Cerebellar nuclear complex (tissue), 1 donor: ENCODE measurements around the gene SHANK3.

Experiments
- DNase-seq, 2 experiments: peaks; one replicate each; lab custom pipeline; 2025; lab: John Stamatoyannopoulos, UW

The SHANK3 gene

DNA sequence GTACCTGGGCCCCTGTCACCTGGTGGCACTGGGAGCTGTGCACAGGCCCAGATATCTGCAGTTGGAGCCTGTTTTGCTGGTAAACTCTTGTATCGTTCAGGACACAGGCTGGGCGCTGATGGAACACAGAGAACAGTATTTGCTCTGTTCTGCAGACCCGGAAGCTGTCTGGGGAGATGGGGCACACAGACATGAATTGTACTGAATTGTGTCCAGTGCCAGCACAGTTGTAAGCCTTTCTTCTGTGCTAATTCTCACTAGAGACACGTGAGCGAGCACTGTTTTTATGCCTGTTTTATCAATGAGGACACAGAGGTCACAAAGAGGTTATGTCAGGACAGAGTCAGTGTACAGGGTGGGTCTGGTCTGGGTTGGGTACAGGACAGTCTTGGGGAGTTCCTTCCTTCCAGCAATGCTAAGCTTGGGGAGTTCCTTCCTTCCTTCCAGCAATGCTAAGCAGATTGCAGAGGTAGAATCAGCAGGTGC is 41.0 kb downstream of the SHANK3 start:
- no peak for DNase-seq

DNA sequence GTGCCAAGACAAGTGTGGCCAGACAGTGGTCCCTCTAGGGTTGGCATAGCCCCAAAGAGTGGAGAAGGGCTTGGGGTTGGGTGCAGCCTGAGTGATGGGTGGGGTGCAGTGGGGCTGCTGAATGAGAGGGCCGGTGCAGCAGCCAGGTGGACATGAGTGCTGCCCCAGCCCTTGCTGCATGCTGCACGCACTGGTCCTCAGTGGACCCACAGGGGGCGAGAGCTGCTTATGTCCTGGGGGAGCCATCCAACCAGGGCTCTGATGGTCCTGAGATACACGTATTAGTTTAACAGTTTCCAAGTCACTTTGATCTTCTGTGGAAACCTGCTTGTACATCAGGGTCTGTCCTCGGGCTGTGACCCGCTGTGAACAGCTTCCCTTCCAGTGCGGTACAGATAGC is 41.5 kb downstream of the SHANK3 start:
- no peak for DNase-seq

DNA sequence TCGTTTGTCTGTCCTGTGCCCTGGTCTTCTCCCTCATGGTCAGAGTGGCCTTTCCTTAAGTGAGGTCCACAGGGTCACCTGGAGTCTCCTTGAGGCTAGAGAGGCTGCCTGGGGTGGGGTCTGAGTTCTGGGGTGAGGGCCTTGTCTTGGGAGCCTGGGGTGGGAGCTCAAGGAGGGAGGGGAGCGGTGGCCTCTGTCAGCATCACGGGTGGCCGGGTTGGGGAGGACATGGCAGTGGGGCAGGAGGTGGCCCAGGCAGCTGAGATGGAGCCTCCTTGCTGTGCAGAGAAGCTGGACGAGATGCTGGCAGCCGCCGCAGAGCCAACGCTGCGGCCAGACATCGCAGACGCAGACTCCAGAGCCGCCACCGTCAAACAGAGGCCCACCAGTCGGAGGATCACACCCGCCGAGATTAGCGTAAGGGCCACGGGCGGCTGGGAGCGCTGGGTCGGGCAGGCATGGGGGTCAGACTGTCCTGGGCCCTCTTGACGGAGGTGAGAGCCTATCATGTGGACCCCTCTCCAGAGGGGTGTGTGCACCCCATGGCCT is 42.1 kb downstream of the SHANK3 start:
- no peak for DNase-seq

DNA sequence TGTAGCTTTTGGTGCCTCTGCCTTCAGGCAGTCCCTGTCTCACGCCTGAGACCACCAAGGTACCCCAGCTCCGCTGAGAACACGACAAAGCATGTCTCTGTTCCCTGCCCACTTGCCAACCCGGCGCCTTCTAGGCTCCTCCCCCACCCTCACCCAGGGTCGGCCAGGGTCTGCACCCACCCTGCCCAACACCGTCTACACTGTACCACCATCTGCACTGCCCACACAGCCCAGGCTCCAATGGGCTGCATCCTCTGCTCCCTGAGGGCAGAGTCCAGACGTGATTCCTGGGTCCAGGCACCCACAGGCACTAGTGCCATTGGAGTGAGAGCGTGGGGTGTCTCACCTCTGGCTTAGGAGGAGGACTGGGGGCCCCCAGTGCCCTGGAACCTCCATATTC is 42.6 kb downstream of the SHANK3 start:
- DNase-seq: no peak

DNA sequence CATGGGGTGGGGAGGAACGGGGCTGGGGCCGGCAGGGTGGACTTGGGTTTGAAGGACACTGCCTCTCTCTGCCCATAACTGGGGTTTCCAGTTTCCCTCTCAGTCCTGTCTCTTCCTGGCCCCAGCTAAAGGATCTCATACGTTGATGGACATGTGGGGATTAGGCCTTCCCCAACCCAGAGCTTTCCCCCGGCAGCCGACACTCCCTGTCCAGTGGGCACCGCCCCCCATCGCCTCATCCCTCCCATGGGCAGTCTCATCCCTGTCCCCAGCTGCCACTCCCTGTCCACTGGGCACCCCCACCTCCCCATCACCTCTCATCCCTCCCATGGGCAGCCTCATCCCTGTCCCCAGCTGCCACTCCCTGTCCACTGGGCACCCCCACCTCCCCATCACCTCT is 43.2 kb downstream of the SHANK3 start:
- no peak for DNase-seq

DNA sequence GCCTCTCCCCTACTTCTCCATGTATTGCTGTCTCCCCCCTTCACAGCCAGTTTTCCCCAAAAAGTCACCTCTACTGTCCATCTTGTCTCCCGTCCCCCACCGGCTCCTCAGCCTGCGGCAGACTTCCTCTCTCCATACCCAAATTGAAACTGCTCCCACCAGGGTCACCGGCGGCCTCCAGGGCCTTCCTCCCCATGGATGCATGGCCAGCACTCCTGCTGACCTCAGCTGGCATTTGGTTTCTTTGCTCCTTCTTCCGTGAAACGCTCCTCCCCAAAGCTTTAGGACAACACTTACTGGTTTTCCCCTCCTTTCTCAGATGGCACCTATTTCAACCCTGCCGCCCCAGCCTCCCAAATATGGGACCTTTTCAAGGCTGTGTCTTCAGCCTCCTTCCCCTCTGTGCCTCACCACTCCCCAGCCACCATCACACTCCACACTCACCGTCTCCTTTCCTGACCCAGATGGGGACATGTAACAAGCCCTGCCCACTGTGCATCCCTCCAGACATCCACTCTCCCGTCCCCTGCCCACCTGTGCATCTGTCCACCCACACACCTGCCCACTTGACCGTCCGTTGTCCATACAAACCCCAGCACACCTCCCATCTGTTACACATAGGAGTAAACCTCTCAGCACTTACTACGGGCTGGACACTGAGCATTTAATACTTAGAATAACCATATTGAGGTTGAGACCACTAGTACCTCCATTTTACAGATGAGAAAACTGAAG is 43.8 kb downstream of the SHANK3 start:
- DNase-seq: no peak

DNA sequence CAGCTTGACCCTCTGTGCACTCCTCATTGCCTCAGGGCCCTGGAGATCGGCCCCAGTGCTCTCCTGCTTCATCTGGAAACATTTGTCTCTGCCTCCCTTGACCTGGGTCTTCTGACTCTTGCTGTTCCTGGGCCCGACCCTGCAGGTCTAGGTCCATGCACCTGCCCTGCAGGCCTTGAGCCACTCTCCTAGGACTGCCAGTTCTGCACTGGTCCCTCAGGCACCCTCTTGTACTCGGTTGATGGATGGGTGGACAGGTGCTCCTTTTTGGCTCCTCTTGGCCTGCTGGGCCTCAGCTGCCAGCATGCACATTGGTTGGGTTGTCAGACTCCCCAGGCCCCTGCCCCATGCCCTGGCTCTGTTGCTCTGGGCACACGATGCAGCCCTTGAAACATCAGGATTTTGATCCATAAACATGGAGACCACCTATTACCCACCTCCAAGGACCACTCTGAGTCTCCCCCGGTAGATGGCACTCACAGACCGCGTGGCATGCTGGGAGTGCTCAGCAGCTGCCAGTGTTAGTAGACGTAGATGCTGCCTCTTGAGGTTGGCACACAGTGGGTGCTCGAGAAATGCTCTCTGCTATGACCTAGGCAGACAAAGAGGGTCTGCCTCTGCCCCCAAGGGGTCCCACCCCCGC is 45.2 kb downstream of the SHANK3 start:
- DNase-seq: peak in 1 of 2 experiments; percentile 32

DNA sequence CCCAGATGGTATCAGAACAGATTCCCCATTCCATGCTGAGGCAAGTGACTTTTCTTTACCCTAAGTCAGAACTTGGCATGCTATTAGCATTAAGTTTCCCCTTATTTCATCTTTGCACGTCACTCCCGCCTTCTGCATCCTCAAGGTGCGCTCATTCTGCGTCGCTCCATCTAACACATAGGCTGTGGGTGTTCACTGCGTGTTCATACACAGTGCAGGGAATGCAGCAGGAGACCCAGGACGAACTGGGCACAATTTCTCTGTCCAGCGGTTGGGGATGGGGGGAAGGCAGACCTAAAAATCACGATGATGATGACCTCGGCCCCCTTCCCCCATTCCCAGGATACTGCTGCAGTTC is 45.7 kb downstream of the SHANK3 start:
- DNase-seq: no peak

DNA sequence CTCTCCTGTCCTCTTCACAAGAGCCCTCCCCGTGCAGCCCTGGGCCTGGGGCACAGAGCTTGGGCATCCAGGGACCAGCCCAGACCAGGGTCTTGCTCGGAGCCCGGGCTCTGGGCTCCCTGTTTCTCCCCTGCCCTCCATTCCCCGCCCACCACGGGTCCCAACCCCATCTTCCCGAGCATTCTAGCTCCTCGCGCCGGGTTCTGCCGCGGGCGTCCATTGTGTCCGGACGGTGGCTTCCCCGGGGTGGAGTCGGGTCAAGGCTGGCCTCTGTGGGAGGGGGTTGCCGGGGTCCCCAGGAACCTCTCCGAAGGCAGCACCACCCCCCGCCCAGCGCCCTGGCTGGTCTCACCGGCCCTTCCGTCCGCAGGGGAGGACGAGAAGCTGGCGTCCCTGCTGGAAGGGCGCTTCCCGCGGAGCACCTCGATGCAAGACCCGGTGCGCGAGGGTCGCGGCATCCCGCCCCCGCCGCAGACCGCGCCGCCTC is 47.2 kb downstream of the SHANK3 start:
- no peak for DNase-seq

DNA sequence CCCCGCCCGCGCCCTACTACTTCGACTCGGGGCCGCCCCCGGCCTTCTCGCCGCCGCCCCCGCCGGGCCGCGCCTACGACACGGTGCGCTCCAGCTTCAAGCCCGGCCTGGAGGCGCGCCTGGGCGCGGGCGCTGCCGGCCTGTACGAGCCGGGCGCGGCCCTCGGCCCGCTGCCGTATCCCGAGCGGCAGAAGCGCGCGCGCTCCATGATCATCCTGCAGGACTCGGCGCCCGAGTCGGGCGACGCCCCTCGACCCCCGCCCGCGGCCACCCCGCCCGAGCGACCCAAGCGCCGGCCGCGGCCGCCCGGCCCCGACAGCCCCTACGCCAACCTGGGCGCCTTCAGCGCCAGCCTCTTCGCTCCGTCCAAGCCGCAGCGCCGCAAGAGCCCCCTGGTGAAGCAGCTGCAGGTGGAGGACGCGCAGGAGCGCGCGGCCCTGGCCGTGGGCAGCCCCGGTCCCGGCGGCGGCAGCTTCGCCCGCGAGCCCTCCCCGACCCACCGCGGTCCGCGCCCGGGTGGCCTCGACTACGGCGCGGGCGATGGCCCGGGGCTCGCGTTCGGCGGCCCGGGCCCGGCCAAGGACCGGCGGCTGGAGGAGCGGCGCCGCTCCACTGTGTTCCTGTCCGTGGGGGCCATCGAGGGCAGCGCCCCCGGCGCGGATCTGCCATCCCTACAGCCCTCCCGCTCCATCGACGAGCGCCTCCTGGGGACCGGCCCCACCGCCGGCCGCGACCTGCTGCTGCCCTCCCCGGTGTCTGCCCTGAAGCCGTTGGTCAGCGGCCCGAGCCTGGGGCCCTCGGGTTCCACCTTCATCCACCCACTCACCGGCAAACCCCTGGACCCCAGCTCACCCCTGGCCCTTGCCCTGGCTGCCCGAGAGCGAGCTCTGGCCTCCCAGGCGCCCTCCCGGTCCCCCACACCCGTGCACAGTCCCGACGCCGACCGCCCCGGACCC is 48.0 kb downstream of the SHANK3 start:
- DNase-seq: no peak

DNA sequence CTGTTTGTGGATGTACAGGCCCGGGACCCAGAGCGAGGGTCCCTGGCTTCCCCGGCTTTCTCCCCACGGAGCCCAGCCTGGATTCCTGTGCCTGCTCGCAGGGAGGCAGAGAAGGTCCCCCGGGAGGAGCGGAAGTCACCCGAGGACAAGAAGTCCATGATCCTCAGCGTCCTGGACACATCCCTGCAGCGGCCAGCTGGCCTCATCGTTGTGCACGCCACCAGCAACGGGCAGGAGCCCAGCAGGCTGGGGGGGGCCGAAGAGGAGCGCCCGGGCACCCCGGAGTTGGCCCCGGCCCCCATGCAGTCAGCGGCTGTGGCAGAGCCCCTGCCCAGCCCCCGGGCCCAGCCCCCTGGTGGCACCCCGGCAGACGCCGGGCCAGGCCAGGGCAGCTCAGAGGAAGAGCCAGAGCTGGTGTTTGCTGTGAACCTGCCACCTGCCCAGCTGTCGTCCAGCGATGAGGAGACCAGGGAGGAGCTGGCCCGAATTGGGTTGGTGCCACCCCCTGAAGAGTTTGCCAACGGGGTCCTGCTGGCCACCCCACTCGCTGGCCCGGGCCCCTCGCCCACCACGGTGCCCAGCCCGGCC is 48.7 kb downstream of the SHANK3 start:
- DNase-seq: no peak

DNA sequence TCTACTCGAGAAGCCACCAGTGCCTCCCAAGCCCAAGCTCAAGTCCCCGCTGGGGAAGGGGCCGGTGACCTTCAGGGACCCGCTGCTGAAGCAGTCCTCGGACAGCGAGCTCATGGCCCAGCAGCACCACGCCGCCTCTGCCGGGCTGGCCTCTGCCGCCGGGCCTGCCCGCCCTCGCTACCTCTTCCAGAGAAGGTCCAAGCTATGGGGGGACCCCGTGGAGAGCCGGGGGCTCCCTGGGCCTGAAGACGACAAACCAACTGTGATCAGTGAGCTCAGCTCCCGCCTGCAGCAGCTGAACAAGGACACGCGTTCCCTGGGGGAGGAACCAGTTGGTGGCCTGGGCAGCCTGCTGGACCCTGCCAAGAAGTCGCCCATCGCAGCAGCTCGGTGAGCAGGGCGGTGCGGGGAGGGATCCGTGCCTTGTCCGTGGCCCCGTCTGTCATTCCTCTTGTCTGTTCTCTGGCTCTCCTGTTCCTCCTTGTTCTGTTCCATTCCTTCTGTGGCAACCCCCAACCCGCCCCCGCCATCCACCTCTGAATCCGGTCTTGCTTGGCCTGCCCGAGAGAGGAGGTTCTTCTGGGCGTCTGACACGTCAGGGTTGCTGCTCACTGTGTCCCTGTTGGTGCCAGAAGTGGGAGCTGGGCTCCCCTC is 49.6 kb downstream of the SHANK3 start:
- no peak for DNase-seq
